ENCODE results near the gene NAA16.

Gene NAA16

DNA sequence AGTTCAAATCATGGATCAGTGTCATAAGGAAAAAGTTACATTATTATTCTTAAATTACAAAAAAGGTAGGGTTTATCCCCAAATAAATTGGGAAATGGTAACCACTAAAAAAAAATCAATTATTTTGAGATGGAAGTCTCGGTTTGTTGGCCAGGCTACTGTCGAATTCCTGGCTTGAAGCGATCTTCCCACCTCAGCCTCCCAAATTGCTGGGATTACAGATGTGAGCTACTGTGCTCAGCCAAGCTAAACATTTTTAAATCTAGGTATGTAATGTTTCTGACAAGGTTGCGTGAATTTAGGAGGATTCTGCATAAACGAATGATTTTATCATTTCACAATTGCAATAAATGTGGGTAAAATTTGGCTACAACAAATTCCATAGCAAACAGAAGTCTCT is 2.0 kb downstream of the NAA16 start:
- TF ChIP-seq RAD21 (IDR thresholded peaks at IDR 0.05; ENCODE audit: low read depth) (no peak), EP300 (IDR thresholded peaks at IDR 0.05; ENCODE audit: borderline replicate concordance) (no peak), ZBTB7A (IDR thresholded peaks at IDR 0.05; ENCODE audit: low read depth) (no peak), NFIC (IDR thresholded peaks at IDR 0.05) (no peak), TCF12 (IDR thresholded peaks at IDR 0.05; ENCODE audit: low read depth) (no peak), CEBPB (IDR thresholded peaks at IDR 0.05) (no peak), TAF1 (IDR thresholded peaks at IDR 0.05; ENCODE audit: low read depth) (no peak), CREB1 (IDR thresholded peaks at IDR 0.05; ENCODE audit: low read depth) (no peak), EGR1 (IDR thresholded peaks at IDR 0.05) (no peak), FOXM1 (IDR thresholded peaks at IDR 0.05; ENCODE audit: borderline replicate concordance, low read depth) (no peak), TEAD4 (IDR thresholded peaks at IDR 0.05) (no peak; the same call in 1 of the 2 replicates), YY1 (IDR thresholded peaks at IDR 0.05; ENCODE audit: low read depth) (no peak)
- TF ChIP-seq, protein P1, sequence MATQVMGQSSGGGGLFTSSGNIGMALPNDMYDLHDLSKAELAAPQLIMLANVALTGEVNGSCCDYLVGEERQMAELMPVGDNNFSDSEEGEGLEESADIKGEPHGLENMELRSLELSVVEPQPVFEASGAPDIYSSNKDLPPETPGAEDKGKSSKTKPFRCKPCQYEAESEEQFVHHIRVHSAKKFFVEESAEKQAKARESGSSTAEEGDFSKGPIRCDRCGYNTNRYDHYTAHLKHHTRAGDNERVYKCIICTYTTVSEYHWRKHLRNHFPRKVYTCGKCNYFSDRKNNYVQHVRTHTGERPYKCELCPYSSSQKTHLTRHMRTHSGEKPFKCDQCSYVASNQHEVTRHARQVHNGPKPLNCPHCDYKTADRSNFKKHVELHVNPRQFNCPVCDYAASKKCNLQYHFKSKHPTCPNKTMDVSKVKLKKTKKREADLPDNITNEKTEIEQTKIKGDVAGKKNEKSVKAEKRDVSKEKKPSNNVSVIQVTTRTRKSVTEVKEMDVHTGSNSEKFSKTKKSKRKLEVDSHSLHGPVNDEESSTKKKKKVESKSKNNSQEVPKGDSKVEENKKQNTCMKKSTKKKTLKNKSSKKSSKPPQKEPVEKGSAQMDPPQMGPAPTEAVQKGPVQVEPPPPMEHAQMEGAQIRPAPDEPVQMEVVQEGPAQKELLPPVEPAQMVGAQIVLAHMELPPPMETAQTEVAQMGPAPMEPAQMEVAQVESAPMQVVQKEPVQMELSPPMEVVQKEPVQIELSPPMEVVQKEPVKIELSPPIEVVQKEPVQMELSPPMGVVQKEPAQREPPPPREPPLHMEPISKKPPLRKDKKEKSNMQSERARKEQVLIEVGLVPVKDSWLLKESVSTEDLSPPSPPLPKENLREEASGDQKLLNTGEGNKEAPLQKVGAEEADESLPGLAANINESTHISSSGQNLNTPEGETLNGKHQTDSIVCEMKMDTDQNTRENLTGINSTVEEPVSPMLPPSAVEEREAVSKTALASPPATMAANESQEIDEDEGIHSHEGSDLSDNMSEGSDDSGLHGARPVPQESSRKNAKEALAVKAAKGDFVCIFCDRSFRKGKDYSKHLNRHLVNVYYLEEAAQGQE (IDR thresholded peaks at IDR 0.05; ENCODE audit: low read depth) = no peak
- TF ChIP-seq, protein P2, sequence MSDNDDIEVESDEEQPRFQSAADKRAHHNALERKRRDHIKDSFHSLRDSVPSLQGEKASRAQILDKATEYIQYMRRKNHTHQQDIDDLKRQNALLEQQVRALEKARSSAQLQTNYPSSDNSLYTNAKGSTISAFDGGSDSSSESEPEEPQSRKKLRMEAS (IDR thresholded peaks at IDR 0.05) = no peak
- TF ChIP-seq, protein P3, sequence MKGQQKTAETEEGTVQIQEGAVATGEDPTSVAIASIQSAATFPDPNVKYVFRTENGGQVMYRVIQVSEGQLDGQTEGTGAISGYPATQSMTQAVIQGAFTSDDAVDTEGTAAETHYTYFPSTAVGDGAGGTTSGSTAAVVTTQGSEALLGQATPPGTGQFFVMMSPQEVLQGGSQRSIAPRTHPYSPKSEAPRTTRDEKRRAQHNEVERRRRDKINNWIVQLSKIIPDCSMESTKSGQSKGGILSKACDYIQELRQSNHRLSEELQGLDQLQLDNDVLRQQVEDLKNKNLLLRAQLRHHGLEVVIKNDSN (IDR thresholded peaks at IDR 0.05) = no peak

DNA sequence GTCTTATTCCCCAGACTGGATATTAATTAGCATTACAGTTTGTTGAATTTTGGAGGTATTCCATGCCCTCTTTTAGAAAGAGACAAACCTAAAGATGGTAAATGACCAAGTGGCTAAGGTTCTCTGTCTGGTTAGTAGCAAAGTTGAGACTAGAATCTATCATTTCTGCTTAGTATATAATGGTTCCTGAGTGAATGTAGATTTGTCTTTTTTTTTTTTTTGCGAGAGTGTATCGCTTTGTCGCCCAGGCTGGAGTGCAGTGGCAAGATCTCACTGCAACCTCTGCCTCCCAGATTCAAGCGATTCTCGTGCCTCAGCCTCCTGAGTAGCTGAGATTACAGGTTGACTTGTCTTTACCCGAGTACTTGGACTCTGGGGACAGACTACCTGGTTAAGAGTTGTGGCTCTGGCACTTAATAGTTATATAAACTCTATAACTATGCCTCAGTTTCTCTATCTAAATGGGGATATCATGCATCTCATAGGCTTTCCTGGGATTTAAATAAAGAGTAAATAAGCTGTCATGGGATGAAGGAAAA is 2.7 kb downstream of the NAA16 start:
- TF ChIP-seq ZBTB7A (IDR thresholded peaks at IDR 0.05; ENCODE audit: low read depth) = no peak
- no peak for TF ChIP-seq FOXM1 (IDR thresholded peaks at IDR 0.05; ENCODE audit: borderline replicate concordance, low read depth)
- no peak for TF ChIP-seq CREB1 (IDR thresholded peaks at IDR 0.05; ENCODE audit: low read depth)
- TF ChIP-seq EGR1 (IDR thresholded peaks at IDR 0.05) = no peak
- TF ChIP-seq NFIC (IDR thresholded peaks at IDR 0.05) = no peak
- no peak for TF ChIP-seq EP300 (IDR thresholded peaks at IDR 0.05; ENCODE audit: borderline replicate concordance)
- TF ChIP-seq, protein P2 (IDR thresholded peaks at IDR 0.05) = no peak
- no peak for TF ChIP-seq RAD21 (IDR thresholded peaks at IDR 0.05; ENCODE audit: low read depth)
- TF ChIP-seq, protein P3 (IDR thresholded peaks at IDR 0.05) = no peak
- no peak for TF ChIP-seq YY1 (IDR thresholded peaks at IDR 0.05; ENCODE audit: low read depth)
- no peak for TF ChIP-seq CEBPB (IDR thresholded peaks at IDR 0.05)
- no peak for TF ChIP-seq TCF12 (IDR thresholded peaks at IDR 0.05; ENCODE audit: low read depth)
- TF ChIP-seq TEAD4 (IDR thresholded peaks at IDR 0.05) = no peak
- TF ChIP-seq, protein P1 (IDR thresholded peaks at IDR 0.05; ENCODE audit: low read depth) = no peak
- TF ChIP-seq TAF1 (IDR thresholded peaks at IDR 0.05; ENCODE audit: low read depth) = no peak

DNA sequence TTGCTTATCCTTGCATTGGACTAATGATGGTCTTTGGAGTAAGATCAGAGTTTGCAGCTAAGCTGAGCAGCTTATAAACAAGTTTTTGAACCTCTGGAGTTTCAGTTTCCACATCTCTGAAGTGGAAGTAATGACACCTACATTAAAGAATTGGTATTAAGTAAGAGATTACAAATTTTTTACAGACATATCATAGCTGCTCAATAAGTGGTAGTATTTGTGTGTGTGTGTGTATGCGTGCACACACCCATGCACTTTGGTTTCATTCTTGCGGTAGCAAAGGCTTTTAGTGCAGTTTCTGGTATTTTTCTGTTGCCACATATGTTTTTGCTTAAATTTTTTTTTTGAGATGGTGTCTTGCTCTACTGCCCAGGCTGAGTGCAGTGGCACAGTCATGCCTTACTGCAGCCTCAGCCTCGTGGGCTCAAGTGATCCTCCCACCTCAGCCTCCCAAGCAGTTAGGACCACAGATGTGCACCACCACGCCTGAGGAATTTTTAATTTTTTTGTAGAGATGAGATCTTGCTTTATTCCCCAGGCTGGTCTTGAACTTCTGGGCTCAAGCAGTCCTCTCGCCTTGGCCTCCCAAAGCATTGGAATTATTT is 4.5 kb downstream of the NAA16 start:
- TF ChIP-seq TAF1 (IDR thresholded peaks at IDR 0.05; ENCODE audit: low read depth) = no peak
- no peak for TF ChIP-seq RAD21 (IDR thresholded peaks at IDR 0.05; ENCODE audit: low read depth)
- TF ChIP-seq TCF12 (IDR thresholded peaks at IDR 0.05; ENCODE audit: low read depth) = no peak
- TF ChIP-seq EP300 (IDR thresholded peaks at IDR 0.05; ENCODE audit: borderline replicate concordance) = no peak
- TF ChIP-seq CEBPB (IDR thresholded peaks at IDR 0.05) = no peak
- no peak for TF ChIP-seq ZBTB7A (IDR thresholded peaks at IDR 0.05; ENCODE audit: low read depth)
- no peak for TF ChIP-seq NFIC (IDR thresholded peaks at IDR 0.05)
- no peak for TF ChIP-seq EGR1 (IDR thresholded peaks at IDR 0.05)
- TF ChIP-seq, protein P3 (IDR thresholded peaks at IDR 0.05) = no peak
- TF ChIP-seq, protein P1 (IDR thresholded peaks at IDR 0.05; ENCODE audit: low read depth) = no peak
- no peak for TF ChIP-seq FOXM1 (IDR thresholded peaks at IDR 0.05; ENCODE audit: borderline replicate concordance, low read depth)
- no peak for TF ChIP-seq CREB1 (IDR thresholded peaks at IDR 0.05; ENCODE audit: low read depth)
- no peak for TF ChIP-seq TEAD4 (IDR thresholded peaks at IDR 0.05)
- no peak for TF ChIP-seq YY1 (IDR thresholded peaks at IDR 0.05; ENCODE audit: low read depth)
- TF ChIP-seq, protein P2 (IDR thresholded peaks at IDR 0.05) = no peak

Measured in Ishikawa (cell line).